ENCODE results near the gene DUOX1.

DNA sequence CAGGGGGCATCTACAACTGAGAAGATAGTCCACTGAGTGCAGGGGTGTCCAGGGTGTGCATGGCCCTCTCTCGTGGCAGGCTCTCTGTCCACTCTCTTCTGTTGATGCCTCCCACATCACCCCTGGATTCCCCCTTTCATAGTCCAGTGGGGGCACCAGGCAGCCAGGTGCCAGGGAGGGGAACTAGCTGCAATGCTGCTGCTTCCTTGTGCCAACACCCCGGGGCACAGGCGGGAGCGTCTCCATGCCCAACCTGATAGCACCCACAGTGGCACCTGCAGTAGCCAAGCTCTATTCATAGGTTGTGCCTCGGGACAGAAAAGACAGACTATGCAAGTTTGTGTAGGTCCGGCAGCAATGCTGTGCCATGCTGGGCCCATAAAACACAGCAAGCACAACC lies 27.6 kb upstream of the DUOX1 start:
- TF ChIP-seq, protein P1, sequence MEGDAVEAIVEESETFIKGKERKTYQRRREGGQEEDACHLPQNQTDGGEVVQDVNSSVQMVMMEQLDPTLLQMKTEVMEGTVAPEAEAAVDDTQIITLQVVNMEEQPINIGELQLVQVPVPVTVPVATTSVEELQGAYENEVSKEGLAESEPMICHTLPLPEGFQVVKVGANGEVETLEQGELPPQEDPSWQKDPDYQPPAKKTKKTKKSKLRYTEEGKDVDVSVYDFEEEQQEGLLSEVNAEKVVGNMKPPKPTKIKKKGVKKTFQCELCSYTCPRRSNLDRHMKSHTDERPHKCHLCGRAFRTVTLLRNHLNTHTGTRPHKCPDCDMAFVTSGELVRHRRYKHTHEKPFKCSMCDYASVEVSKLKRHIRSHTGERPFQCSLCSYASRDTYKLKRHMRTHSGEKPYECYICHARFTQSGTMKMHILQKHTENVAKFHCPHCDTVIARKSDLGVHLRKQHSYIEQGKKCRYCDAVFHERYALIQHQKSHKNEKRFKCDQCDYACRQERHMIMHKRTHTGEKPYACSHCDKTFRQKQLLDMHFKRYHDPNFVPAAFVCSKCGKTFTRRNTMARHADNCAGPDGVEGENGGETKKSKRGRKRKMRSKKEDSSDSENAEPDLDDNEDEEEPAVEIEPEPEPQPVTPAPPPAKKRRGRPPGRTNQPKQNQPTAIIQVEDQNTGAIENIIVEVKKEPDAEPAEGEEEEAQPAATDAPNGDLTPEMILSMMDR (IDR thresholded peaks at IDR 0.05) = no peak
- no peak for TF ChIP-seq POLR2A (IDR thresholded peaks at IDR 0.05)
